H9 (cell line): Measurements from ENCODE around the gene MAML3. TPM values are rescaled to one million over a fixed set of nuclear protein-coding genes. Genes with fewer than 3 reads are reported as not detected.

Source experiments
- DNase-seq: peaks from one replicate; pipeline ENCODE4 v3.0.0-alpha.2; 2017
- H2AFZ ChIP-seq: one replicate; pipeline ENCODE4 v1.6.1; 2013; ENCODE audit warnings: mild to moderate bottlenecking, low read length, control low read depth, moderate library complexity
- H2AK5ac ChIP-seq: 2 replicates; pipeline ENCODE4 v1.6.1; 2013; ENCODE audit warnings: low read length, control low read depth, mixed read lengths; ENCODE audit not compliant: insufficient read length
- H2BK120ac ChIP-seq: one replicate; pipeline ENCODE4 v1.6.1; 2013; ENCODE audit warnings: low read depth, mild to moderate bottlenecking, low read length, control low read depth, inconsistent platforms; ENCODE audit not compliant: poor library complexity, severe bottlenecking
- H2BK12ac ChIP-seq: 2 replicates; pipeline ENCODE4 v1.6.1; 2013; ENCODE audit warnings: low read length, control low read depth, mixed read lengths, low read depth; ENCODE audit not compliant: insufficient read length
- H2BK15ac ChIP-seq: 2 replicates; pipeline ENCODE4 v1.6.1; 2013; ENCODE audit warnings: low read depth, low read length, control low read depth
- H2BK20ac ChIP-seq: one replicate; pipeline ENCODE4 v1.6.1; 2013; ENCODE audit warnings: low read depth, mild to moderate bottlenecking, low read length, control low read depth, inconsistent platforms; ENCODE audit not compliant: poor library complexity, severe bottlenecking
- H2BK5ac ChIP-seq: 2 replicates; pipeline ENCODE4 v1.6.1; 2013; ENCODE audit warnings: low read length, control low read depth, mixed read lengths; ENCODE audit not compliant: insufficient read length
- H3K14ac ChIP-seq: 2 replicates; pipeline ENCODE4 v1.6.1; 2013; ENCODE audit warnings: low read length, control low read depth; ENCODE audit not compliant: insufficient read depth
- H3K18ac ChIP-seq: 2 replicates; pipeline ENCODE4 v1.6.1; 2013; ENCODE audit warnings: low read depth, mild to moderate bottlenecking, mixed read lengths, low read length, control low read depth; ENCODE audit not compliant: insufficient read length
- H3K23ac ChIP-seq: 2 replicates; pipeline ENCODE4 v1.6.1; 2013; ENCODE audit warnings: low read length, control low read depth, mixed read lengths, low read depth; ENCODE audit not compliant: insufficient read length
- H3K23me2 ChIP-seq: 2 replicates; pipeline ENCODE4 v1.6.1; 2013; ENCODE audit warnings: low read depth, mild to moderate bottlenecking, mixed read lengths, low read length, control low read depth; ENCODE audit not compliant: insufficient read length, poor library complexity, severe bottlenecking
- H3K27ac ChIP-seq: 2 replicates; pipeline ENCODE4 v1.5.1; 2013; ENCODE audit warnings: low read length, control low read depth, mixed read lengths, low read depth; ENCODE audit not compliant: insufficient read length
- H3K27me3 ChIP-seq: 2 replicates; pipeline ENCODE4 v1.6.1; 2013; ENCODE audit warnings: low read length, control low read depth, inconsistent platforms; ENCODE audit not compliant: insufficient read depth
- H3K4ac ChIP-seq: 2 replicates; pipeline ENCODE4 v1.6.1; 2013; ENCODE audit warnings: low read depth, mild to moderate bottlenecking, control low read depth, inconsistent platforms, low read length, moderate library complexity
- H3K4me1 ChIP-seq: 2 replicates; pipeline ENCODE4 v1.6.1; 2013; ENCODE audit warnings: low read length, control low read depth, inconsistent platforms; ENCODE audit not compliant: insufficient read depth
- H3K4me2 ChIP-seq: 2 replicates; pipeline ENCODE4 v1.6.1; 2013; ENCODE audit warnings: low read length, control low read depth, mixed read lengths; ENCODE audit not compliant: insufficient read length, insufficient read depth
- H3K56ac ChIP-seq: 2 replicates; pipeline ENCODE4 v1.6.1; 2013; ENCODE audit warnings: low read depth, mild to moderate bottlenecking, mixed read lengths, low read length, control low read depth; ENCODE audit not compliant: insufficient read length
- H3K79me1 ChIP-seq: 2 replicates; pipeline ENCODE4 v1.6.1; 2013; ENCODE audit warnings: low read depth, mild to moderate bottlenecking, moderate library complexity, low read length, control low read depth, inconsistent platforms; ENCODE audit not compliant: insufficient read depth, poor library complexity, severe bottlenecking
- H3K79me2 ChIP-seq: 2 replicates; pipeline ENCODE4 v1.6.1; 2013; ENCODE audit warnings: low read length, control low read depth, inconsistent platforms; ENCODE audit not compliant: insufficient read depth
- H3K9ac ChIP-seq: 2 replicates; pipeline ENCODE4 v1.6.1; 2013; ENCODE audit warnings: low read length, control low read depth, mixed read lengths; ENCODE audit not compliant: insufficient read length; ENCODE audit errors: extremely low read depth
- H3K9me3 ChIP-seq: one replicate; pipeline ENCODE4 v1.6.1; 2013; ENCODE audit warnings: low read depth, low read length, inconsistent platforms; ENCODE audit not compliant: control insufficient read depth
- H3T11ph ChIP-seq: one replicate; pipeline ENCODE4 v1.6.1; 2013; ENCODE audit warnings: mild to moderate bottlenecking, low read length, control low read depth, inconsistent platforms
- H4K20me1 ChIP-seq: one replicate; pipeline ENCODE4 v1.6.1; 2013; ENCODE audit not compliant: control insufficient read depth, insufficient read length, insufficient read depth
- H4K5ac ChIP-seq: 2 replicates; pipeline ENCODE4 v1.6.1; 2013; ENCODE audit warnings: low read depth, mild to moderate bottlenecking, mixed read lengths, low read length, control low read depth; ENCODE audit not compliant: insufficient read length
- H4K8ac ChIP-seq: replicated peaks from 2 replicates; pipeline ENCODE4 v1.6.1; 2013; ENCODE audit warnings: low read length, control low read depth, mixed read lengths, low read depth; ENCODE audit not compliant: insufficient read length
- H4K91ac ChIP-seq: 2 replicates; pipeline ENCODE4 v1.6.1; 2013; ENCODE audit warnings: low read depth, mild to moderate bottlenecking, moderate library complexity, mixed read lengths, low read length, control low read depth; ENCODE audit not compliant: insufficient read length
- H3K27ac Mint-ChIP-seq, 3 experiments: 2 replicates in 2 of 3; 3 replicates in 1 of 3; pipeline ENCODE4 v1.8.0; 2020 to 2021; ENCODE audit warnings: mixed read lengths in 3 of 3, mild to moderate bottlenecking in 1 of 3, moderate library complexity in 1 of 3
- H3K27me3 Mint-ChIP-seq: 2 replicates; pipeline ENCODE4 v1.8.0; 2021; ENCODE audit warnings: low read depth, mild to moderate bottlenecking, moderate library complexity, mixed read lengths
- H3K36me3 Mint-ChIP-seq, 3 experiments: 2 replicates in 2 of 3; 3 replicates in 1 of 3; pipeline ENCODE4 v1.8.0; 2020 to 2021; ENCODE audit warnings: low read depth in 3 of 3, mixed read lengths in 3 of 3; ENCODE audit not compliant: insufficient read depth in 1 of 3
- H3K4me1 Mint-ChIP-seq, 2 experiments: 2 replicates each; pipeline ENCODE4 v1.8.0; 2020; ENCODE audit warnings: mixed read lengths in 2 of 2
- H3K4me3 Mint-ChIP-seq, 2 experiments: 2 replicates in 1 of 2; 3 replicates in 1 of 2; pipeline ENCODE4 v1.8.0; 2020 to 2021; ENCODE audit warnings: mild to moderate bottlenecking in 2 of 2, mixed read lengths in 2 of 2, moderate library complexity in 1 of 2
- H3K9me3 Mint-ChIP-seq, 2 experiments: 2 replicates in 1 of 2; 3 replicates in 1 of 2; pipeline ENCODE4 v1.8.0; 2020; ENCODE audit warnings: mild to moderate bottlenecking in 2 of 2, mixed read lengths in 2 of 2, moderate library complexity in 1 of 2
- CTCF ChIP-seq: fragments of 200-600 bp; sonication (generic); conservative IDR thresholded peaks from 3 replicates; pipeline ENCODE4 v1.8.0; 2021; ENCODE audit warnings: antibody characterized with exemption, mild to moderate bottlenecking
- total RNA-seq: library from RNA; stranded (reverse); gene quantifications from 2 replicates; pipeline ENCODE4 v1.2.1, GENCODE V29; 2021

MAML3 gene
- total RNA-seq, 1 experiment from 2014 or later, result 3.9 TPM

- Histone ChIP-seq H3K4ac (no peak overlapping the region), H4K20me1 (no peaks in the 10 kb centered on the region), H3K27me3 (no peaks in the 10 kb centered on the region), H2BK12ac (no peak overlapping the region), H4K91ac (no peak overlapping the region), H2AK5ac (no peak overlapping the region), H3K9me3 (no peaks in the 10 kb centered on the region), H3T11ph (no peak overlapping the region), H3K23me2 (no peaks in the 10 kb centered on the region), H3K9ac (no peak overlapping the region), H2BK20ac (no peak overlapping the region), H3K18ac (no peak overlapping the region), H4K8ac (no peak overlapping the region), H3K14ac (no peak overlapping the region), H2AFZ (no peak overlapping the region), H3K56ac (no peak overlapping the region), H3K27ac (no peak overlapping the region), H3K4me1 (no peaks in the 10 kb centered on the region), H3K4me2 (no peak overlapping the region), H2BK15ac (no peak overlapping the region), H2BK120ac (no peak overlapping the region), H2BK5ac (no peak overlapping the region), H3K79me2 (no peaks in the 10 kb centered on the region), H3K79me1 (no peaks in the 10 kb centered on the region), H4K5ac (no peak overlapping the region), H3K23ac (no peak overlapping the region)
- no peak for DNase-seq
- no peak for TF ChIP-seq CTCF
- Mint-ChIP-seq H3K4me1 (peaks cover 6 to 9% of the 10 kb centered on the region in 2 experiments; a peak in 2 of 4 replicates), H3K27ac (no peak overlapping the region), H3K9me3 (no peaks in the 10 kb centered on the region), H3K36me3 (no peaks in the 10 kb centered on the region), H3K4me3 (no peak overlapping the region), H3K27me3 (no peaks in the 10 kb centered on the region)
Measured at GRCh38 chr4:140115140-140115539, 38.8 kb downstream of the MAML3 start.
